Measurements from ENCODE around the gene CTSO. TPM values are rescaled to one million over a fixed set of nuclear protein-coding genes. Genes with fewer than 3 reads are reported as not detected.

CTSO gene
- total and polyA plus RNA-seq, 2 donors (not counting 3 experiments of a cell fraction or from before 2014, with no cell fraction given), result 7.9 to 8.5 TPM

- H3K27me3 ChIP-seq (ENCODE audit: control insufficient read depth in 2 of 2, insufficient read depth in 2 of 2, low read length in 2 of 2), result no peaks in the 10 kb centered on the region
- H3K9ac ChIP-seq (replicated peaks; ENCODE audit: extremely low read depth, insufficient read depth, low read length), result no peak overlapping the region
- H3K4me1 ChIP-seq (ENCODE audit: control insufficient read depth, extremely low read depth, insufficient read depth, low read length), result no peaks in the 10 kb centered on the region
- no peaks in the 10 kb centered on the region for H3K9me1 ChIP-seq (replicated peaks; ENCODE audit: control insufficient read depth, extremely low read depth, insufficient read depth, low read length)
- H3K9me3 ChIP-seq (replicated peaks; ENCODE audit: control insufficient read depth, insufficient read depth, low read length), result no peaks in the 10 kb centered on the region
- H2AFZ ChIP-seq (ENCODE audit: low read depth, low read length), result no peak overlapping the region
- no peaks in the 10 kb centered on the region for H3K79me2 ChIP-seq (ENCODE audit: control insufficient read depth, insufficient read depth, low read length)
- no peak overlapping the region for H3K4me2 ChIP-seq (ENCODE audit: insufficient read depth, low read length)
- DNase-seq (ENCODE audit: low read depth, low spot score) (no peak), FAIRE-seq (no peak)
- ChIA-PET CTCF (interaction anchor here (1.0 kb wide), 1 partner anchor 14 kb away, joined by 3 read pairs; no protein-coding TSS in a partner anchor), POLR2A (no interaction called here)
- dilution Hi-C loops (cut with MboI; ENCODE audit: extremely low pct_ligation_motif_present, low sequenced_read_pairs), result no loop called here
- BruUV-seq (replicated peaks), result no TSS peak
- H3K27ac ChIP-seq (ENCODE audit: insufficient read depth, low read depth, low read length), result no peak overlapping the region
- intact Hi-C loops (cut with micrococcal nuclease), result no loop called here
- TF ChIP-seq MYC (IDR thresholded peaks at IDR 0.05; ENCODE audit: low read depth, low read length), result no peak
- TF ChIP-seq POLR2A (IDR thresholded peaks at IDR 0.05; ENCODE audit: low read depth, low read length), result no peak
- no peak for TF ChIP-seq MAX (IDR thresholded peaks at IDR 0.05; ENCODE audit: insufficient read depth, insufficient read length)
- no peak for TF ChIP-seq EZH2 (IDR thresholded peaks at IDR 0.05; ENCODE audit: borderline replicate concordance, low read depth, low read length, severe bottlenecking)
- TF ChIP-seq CTCF (IDR thresholded peaks at IDR 0.05; ENCODE audit: extremely low read depth in 1 of 2, insufficient read depth in 1 of 2, low read depth in 1 of 2, low read length in 2 of 2), result no peak
- no peak for TF ChIP-seq GATA2 (IDR thresholded peaks at IDR 0.05; ENCODE audit: insufficient read depth, insufficient read length, low read depth, low read length)
- no peak for TF ChIP-seq FOS (IDR thresholded peaks at IDR 0.05; ENCODE audit: borderline replicate concordance, insufficient read depth, low read length)
- TF ChIP-seq POLR2AphosphoS5 (IDR thresholded peaks at IDR 0.05; ENCODE audit: insufficient read depth, low read depth, low read length), result no peak
- no peak for TF ChIP-seq JUN (IDR thresholded peaks at IDR 0.05; ENCODE audit: borderline replicate concordance, insufficient read depth, insufficient read length, low read depth)
- no peaks in the 10 kb centered on the region for H4K20me1 ChIP-seq (replicated peaks; ENCODE audit: control insufficient read depth, extremely low read depth, insufficient read depth, low read length)
- no peak overlapping the region for H3K4me3 ChIP-seq (replicated peaks in 1 of 3; ENCODE audit: insufficient read depth in 1 of 3, low read depth in 1 of 3, low read length in 3 of 3)
- no peaks in the 10 kb centered on the region for H3K36me3 ChIP-seq (ENCODE audit: control insufficient read depth in 2 of 2, extremely low read depth in 1 of 2, insufficient read depth in 2 of 2, low read length in 2 of 2)
Observed at GRCh38 chr4:155900381-155900780, 53.3 kb downstream of the CTSO start.

Data from endothelial cell of umbilical vein (primary cell).